Astrocyte of the spinal cord (primary cell): Measurements from ENCODE around the gene CAMTA1.

Experiments
- DNase-seq: peaks from one replicate; pipeline ENCODE4 v3.0.0; 2011; ENCODE audit warnings: low read depth, low spot score
- H3K4me3 ChIP-seq: 2 replicates; pipeline ENCODE4 v1.5.1; 2011; ENCODE audit warnings: low read depth, mild to moderate bottlenecking, low read length, moderate library complexity
- CTCF ChIP-seq: IDR thresholded peaks from 2 replicates; pipeline ENCODE4 v1.5.1; 2012; ENCODE audit warnings: low read depth, mild to moderate bottlenecking, low read length, inconsistent platforms
- in situ Hi-C: cut with HindIII; loops from 2 replicates; pipeline ENCODE4 v1.10.0; 2017; ENCODE audit warnings: low sequenced_read_pairs

Gene CAMTA1

GRCh38 chr1:7586031-7586941, 801.0 kb downstream of the CAMTA1 start:
- DNase-seq: no peak
- H3K4me3 ChIP-seq: no peak overlapping the region
- in situ Hi-C loops: no loop called here
- TF ChIP-seq CTCF: no peak

- no peak overlapping the region for H3K4me3 ChIP-seq
- no peak for TF ChIP-seq CTCF
- in situ Hi-C loops: no loop called here
- DNase-seq: no peak
Observed at GRCh38 chr1:7587108-7587772, 802.0 kb downstream of the CAMTA1 start.

GRCh38 chr1:7587773-7588456, 802.7 kb downstream of the CAMTA1 start:
- no peak overlapping the region for H3K4me3 ChIP-seq
- in situ Hi-C loops: no loop called here
- DNase-seq: no peak
- TF ChIP-seq CTCF: no peak

- no peak for DNase-seq
- TF ChIP-seq CTCF: no peak
Observed at GRCh38 chr1:7588457-7588827, 803.2 kb downstream of the CAMTA1 start.

GRCh38 chr1:7589080-7589735, 804.0 kb downstream of the CAMTA1 start:
- TF ChIP-seq CTCF: no peak
- DNase-seq: no peak
- no peak overlapping the region for H3K4me3 ChIP-seq
- in situ Hi-C loops: no loop called here

More at GRCh38 chr1:7588457-7588827, 803.2 kb downstream of the CAMTA1 start:
- no peak overlapping the region for H3K4me3 ChIP-seq
- in situ Hi-C loops: no loop called here

- no peak for TF ChIP-seq CTCF
Observed at GRCh38 chr1:7589774-7590425, 804.6 kb downstream of the CAMTA1 start.

More at GRCh38 chr1:7589774-7590425, 804.6 kb downstream of the CAMTA1 start:
- H3K4me3 ChIP-seq: no peak overlapping the region
- no peak for DNase-seq
- in situ Hi-C loops: no loop called here
